Measurements from ENCODE around the gene ORAI3.

ORAI3 gene

DNA sequence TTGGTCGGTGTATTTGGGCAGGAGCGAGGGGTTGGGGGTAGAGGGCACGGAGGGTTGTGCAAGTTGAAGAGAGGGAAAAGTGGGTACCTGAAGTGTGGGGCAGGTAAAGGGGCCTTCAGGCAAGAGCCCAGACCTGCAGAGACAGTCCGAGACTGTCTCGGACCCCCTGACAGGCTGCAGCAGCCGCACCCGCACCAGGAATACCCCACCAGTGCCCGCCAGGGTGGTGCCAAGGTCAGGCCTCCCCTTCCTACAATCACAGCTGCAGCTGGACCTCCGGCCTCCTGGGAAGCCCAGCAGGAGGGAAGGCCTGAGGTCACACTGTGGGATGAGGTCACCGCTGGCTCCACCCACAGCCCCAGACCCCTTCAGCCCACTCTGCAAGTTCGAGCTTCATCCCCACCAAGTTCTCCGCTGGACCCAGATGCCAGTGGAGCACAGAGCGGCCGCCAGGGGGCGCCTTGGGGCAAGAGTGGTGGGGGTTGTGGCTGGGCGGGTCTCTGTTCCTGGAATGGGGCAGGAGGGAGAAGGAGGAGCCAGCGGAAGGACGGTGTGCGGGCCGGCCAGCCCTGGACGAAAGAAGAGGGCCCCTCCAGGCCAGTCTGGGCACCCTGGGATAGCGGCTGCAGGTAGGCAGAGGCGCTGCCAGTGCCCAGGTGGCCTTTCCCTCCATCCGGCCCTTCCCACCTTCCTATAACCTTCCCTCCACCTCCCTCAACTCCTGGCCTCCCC is 36.0 kb downstream of the ORAI3 start, which contains the start of gene HSD3B7:
Gene HSD3B7, plus strand, starts transcription at position 539 of the 732 bp plus-strand sequence. CDS start 452 bp downstream, outside the sequence.
- H3K27ac ChIP-seq, result peak within 1 kb of the TSS in 18 of 21 experiments; percentile 37 to 86 (median 68)
- H3K4me3 ChIP-seq, result peak within 1 kb of the TSS; percentile 19 to 52 (median 29)

DNA sequence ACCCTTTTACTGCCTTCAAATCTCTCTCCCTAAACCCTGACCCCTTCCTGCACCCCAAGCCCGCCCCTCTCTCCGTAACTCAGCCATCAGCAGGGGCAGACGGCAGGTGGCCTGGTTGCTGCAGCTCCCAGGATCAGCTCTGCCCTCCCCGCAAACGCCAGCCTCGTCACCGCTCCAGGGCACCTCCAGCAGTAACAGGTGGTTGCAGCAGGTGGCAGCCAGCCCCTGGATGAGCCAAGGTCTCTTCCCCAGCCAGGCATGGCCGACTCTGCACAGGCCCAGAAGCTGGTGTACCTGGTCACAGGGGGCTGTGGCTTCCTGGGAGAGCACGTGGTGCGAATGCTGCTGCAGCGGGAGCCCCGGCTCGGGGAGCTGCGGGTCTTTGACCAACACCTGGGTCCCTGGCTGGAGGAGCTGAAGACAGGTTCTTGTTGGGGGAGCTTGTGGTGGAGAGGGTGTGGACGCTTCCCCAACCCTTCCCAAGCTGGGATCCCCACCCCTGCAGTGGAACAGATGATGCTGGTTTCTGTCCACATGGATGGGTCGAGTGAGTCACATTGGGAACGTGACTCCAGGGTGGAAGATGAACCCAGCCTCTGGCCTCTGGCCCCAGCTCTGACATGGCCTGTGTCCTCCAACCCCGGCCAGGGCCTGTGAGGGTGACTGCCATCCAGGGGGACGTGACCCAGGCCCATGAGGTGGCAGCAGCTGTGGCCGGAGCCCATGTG is 36.7 kb downstream of the ORAI3 start:
- Histone ChIP-seq H3K27ac (peak overlapping the region in 18 of 21 experiments; percentile 37 to 86 (median 68)), H3K4me3 (peak overlapping the region; percentile 19 to 52 (median 29))

DNA sequence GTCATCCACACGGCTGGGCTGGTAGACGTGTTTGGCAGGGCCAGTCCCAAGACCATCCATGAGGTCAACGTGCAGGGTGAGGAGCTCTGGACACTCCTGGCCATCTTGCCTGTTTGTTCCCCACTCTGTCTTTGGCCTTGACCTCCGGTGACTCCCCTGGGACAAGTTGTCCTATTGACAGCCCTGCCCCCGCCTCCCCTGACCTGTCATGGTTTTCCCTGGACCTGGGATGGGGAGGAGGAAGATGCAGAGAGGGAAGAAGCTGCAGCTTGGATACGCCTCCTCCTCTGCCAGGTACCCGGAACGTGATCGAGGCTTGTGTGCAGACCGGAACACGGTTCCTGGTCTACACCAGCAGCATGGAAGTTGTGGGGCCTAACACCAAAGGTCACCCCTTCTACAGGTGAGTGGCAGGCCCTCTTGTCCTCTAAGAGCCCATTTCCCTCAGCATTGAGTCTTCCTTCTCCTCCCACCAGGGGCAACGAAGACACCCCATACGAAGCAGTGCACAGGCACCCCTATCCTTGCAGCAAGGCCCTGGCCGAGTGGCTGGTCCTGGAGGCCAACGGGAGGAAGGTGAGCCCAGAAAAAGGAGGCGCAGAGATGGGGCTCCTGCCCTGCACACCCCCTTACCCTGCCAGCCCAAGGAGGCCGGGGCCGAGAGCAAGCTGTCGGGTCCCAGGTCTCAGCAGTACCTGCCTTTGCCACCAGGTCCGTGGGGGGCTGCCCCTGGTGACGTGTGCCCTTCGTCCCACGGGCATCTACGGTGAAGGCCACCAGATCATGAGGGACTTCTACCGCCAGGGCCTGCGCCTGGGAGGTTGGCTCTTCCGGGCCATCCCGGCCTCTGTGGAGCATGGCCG is 37.5 kb downstream of the ORAI3 start:
- peak overlapping the region in 10 of 21 experiments; percentile 9 to 86 (median 78) for H3K27ac ChIP-seq
- peak overlapping the region in 1 of 7 experiments; percentile 29 for H3K4me3 ChIP-seq

DNA sequence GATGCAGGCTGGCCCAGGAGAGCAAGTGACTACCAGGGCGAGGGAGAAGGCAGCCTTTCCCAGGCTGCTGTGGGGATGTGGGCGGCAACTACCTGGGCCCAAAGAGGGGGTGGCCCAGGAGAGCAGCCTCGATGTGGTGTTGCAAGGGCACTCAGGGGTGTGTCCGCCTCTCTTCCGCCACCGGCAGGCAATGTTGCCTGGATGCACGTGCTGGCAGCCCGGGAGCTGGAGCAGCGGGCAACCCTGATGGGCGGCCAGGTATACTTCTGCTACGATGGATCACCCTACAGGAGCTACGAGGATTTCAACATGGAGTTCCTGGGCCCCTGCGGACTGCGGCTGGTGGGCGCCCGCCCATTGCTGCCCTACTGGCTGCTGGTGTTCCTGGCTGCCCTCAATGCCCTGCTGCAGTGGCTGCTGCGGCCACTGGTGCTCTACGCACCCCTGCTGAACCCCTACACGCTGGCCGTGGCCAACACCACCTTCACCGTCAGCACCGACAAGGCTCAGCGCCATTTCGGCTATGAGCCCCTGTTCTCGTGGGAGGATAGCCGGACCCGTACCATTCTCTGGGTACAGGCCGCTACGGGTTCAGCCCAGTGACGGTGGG is 38.8 kb downstream of the ORAI3 start:
- H3K4me3 ChIP-seq, result no peak overlapping the region
- H3K27ac ChIP-seq, result no peak overlapping the region

- Histone ChIP-seq H3K27ac (no peak overlapping the region), H3K4me3 (no peak overlapping the region)
Measured at GRCh38 chr16:30989469-30990047, 40.7 kb downstream of the ORAI3 start.

DNA sequence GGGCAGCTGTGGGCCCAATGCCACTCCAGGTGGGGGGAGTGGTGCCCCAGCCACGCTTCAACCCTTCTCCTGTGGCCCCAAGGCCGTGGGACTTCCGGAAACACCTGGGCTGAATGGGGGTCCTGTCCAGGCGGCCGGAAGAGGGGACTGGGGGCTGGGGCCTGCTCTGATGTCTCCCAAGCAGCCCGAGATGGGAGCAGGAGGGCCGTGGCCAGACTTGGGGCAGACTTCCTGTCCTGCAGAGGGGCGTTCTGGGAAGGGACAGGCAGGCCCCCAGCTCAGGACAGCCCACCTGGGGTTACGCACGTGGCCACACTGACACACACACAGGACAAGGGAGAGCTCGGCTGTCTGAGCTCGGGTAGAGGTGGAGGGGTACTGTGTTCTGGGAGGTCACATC is 41.2 kb downstream of the ORAI3 start:
- Histone ChIP-seq H3K27ac (no peak overlapping the region), H3K4me3 (no peak overlapping the region)

DNA sequence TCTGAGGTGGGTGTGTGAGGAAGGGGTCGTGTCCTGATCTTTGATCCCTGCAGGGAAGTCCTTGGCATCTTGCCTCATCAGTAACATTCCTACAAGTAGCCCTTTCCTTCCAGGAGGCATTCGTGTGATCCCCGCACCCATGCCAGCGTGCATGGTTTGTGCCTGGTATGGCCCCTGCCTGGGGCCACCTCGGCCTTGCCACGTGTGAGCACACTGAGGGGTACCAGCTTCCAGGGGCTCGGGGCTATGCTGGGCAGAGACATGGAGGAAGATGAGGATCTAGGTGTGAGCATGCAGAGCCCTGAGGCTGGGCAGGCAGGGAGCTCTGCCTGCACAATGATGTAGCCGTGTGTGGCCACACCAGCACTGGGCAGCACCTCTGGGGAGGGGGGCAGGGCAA is 42.2 kb downstream of the ORAI3 start:
- H3K4me3 ChIP-seq, result no peak overlapping the region
- no peak overlapping the region for H3K27ac ChIP-seq

DNA sequence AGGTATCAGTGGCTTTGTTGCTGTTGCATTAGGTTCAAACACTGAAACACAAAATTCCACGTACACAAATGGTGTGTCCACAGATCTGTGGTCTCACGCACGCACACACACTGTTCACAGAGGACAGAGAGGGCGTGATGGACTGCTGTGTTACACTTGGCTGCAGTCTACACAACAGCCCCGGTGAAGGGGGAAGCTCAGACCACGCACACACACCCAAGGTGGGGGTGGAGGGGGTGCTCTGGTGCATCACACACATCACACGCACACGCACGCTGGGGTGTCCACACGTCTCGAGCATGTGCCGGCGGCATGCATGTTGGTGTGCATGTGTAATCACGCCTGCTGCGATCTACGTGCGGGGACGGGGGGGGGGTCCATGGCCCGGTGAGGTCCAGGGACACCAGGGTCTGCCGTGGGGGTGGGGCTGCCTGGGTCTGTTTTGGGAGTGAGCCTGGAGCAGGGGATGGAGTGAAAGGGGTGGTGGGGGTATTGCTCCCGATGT is 43.5 kb downstream of the ORAI3 start:
- H3K27ac ChIP-seq, result no peak overlapping the region

DNA sequence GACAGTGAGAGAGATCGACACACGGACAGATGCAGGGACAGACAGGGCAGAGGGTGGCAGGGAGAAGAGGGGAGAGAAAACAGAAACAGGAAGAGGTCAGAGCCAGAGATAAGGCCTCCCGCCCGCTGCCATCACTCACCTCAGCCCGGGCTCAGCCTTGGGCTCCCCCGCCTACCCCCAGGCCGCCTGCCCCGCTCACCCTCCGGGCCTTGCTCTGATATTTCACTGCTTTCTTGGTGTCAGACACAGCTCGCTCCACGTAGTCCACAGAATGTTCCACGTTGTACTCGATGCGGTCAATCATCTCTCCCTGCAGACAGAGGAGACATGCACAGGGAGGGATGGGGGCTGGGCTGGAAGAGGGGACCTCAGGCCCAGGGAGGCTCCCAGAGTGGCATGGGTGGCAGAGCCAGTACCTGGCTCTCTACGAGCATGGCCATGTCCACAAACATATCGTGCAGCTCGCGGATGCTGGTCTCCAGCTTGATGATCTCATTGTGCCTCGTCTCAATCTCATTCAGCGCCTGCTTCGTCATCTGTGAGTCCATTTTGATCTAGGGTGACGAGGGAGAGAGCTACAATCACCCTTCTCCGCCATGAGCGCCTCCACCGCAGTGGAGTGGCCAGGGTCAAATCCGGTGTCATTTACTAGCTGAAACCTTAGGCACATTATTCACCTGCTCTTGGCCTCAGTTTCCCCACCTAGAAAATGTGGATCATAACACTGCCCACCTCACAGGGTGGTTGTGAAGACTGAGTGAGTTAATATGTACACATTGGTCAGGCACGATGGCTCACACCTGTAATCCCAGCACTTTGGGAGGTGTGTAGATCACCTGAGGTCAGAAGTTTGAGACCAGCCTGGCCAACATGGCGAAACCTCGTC is 44.3 kb downstream of the ORAI3 start:
- no peak overlapping the region for H3K27ac ChIP-seq
- no peak overlapping the region for H3K4me3 ChIP-seq

More for the DNA sequence above, 43.5 kb downstream of the ORAI3 start:
- H3K4me3 ChIP-seq, result no peak overlapping the region

DNA sequence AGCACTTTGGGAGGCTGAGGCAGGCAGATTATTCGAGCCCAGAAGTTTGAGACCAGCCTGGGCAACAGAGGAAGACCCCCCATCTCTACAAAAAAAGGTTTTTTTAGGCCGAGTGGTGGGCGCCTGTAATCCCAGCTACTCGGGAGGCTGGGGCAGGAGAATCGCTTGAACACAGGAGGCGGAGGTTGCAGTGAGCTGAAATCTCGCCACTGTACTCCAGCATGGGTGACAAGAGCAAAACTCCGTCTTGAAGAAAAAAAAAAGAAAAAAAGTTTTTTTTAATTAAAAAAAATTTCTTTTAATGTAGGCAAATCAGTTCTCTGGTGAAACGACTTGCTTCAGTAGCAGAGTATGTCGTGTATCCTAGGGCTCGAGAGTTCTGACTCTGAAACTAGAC is 47.1 kb downstream of the ORAI3 start:
- H3K27ac ChIP-seq, result peak overlapping the region in 8 of 21 experiments; percentile 68 to 90 (median 88)

DNA sequence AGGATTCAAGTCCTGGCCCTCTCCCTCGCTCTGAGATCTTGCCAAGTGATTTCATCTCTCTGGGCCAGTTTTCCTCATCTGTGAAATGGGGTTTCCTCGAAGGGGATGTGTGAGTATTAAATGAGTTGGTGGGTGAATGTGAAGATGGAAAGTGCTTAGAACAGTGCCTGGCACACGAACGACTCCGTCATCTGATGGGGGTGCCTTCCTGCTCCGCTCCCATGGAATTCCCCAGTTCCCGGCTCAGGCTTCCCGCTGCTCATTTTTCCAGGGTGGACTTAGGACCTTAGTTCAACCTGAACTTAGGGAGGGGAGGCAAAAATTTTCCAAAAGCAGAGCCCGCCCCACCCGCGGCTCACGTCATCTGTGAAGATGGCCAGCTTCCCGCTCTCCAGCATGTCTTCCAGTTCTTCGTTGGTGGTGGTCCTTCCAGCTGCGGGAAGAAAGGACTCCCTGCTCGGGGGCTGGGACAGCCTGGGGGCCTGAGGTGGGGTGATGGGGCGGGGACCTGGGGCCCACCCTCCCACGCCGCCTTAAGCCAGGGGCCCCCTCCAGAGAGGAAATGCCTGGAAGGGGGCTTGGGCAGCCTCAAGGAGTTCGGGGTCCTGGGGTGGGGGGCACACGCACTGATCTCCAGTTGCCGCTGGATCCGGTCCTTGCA is 47.6 kb downstream of the ORAI3 start:
- peak overlapping the region; percentile 39 to 55 (median 45) for H3K4me3 ChIP-seq
- H3K27ac ChIP-seq, result peak overlapping the region; percentile 61 to 91 (median 86)

More for the DNA sequence above, 47.1 kb downstream of the ORAI3 start:
- H3K4me3 ChIP-seq, result no peak overlapping the region

- Histone ChIP-seq H3K27ac (peak overlapping the region; percentile 61 to 91 (median 86)), H3K4me3 (peak overlapping the region; percentile 39 to 55 (median 45))
Measured at GRCh38 chr16:30996985-30997724, 48.3 kb downstream of the ORAI3 start.

- H3K27ac ChIP-seq, result peak overlapping the region in 20 of 21 experiments; percentile 12 to 90 (median 85)
Measured at GRCh38 chr16:30997725-30998711, 49.1 kb downstream of the ORAI3 start.

DNA sequence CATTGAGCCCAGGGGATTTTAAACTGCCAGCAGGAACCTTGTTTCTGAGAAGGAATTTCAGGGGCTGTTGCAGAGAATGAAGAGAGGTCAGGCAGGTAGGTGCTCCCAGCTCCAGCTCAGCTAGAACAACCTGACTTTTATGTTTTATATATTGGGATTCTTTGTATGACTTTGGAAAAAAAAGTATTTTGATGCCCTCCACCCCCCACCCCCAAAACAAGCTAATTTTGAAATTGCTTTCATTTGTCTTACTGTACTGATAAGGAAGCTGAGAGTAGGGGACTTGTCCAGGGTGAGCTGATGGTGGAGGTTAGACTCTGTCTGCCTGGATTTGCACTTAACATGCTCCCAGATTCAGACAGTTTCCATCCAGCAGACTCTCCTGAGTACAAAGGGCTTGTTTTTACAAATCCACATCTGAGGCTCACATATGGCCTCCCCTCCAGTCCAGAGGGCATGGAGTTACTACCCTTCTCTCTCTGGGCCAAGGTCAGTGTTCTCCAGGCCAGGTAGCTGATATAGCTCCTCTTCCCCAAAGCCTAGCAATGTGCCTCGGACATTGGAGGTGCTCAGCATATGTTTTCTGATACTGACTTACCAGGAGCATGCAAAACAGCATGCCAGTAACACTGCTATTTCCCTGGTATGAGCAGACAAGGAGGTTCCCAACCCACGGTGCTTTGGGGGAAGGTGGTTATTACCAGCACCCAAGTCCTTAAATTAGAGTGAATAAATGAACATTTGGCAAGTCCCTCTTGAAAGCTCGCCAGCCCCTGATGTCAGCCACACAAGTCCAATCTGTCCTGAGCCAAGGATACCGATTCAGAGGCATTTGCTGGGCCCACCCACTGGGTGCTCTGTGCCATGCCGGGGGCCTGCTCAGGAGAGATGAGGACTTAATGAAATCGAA is 50.2 kb downstream of the ORAI3 start:
- Histone ChIP-seq H3K27ac (peak overlapping the region in 13 of 21 experiments; percentile 55 to 90 (median 87)), H3K4me3 (no peak overlapping the region)

More at GRCh38 chr16:30997725-30998711, 49.1 kb downstream of the ORAI3 start:
- peak overlapping the region; percentile 39 to 55 (median 45) for H3K4me3 ChIP-seq
